ENCODE data around the gene CWF19L2. TPM values are rescaled to one million over a fixed set of nuclear protein-coding genes. Genes with fewer than 3 reads are reported as not detected.

Gene CWF19L2
- total RNA-seq, 1 experiment from 2014 or later: 7.0 TPM

- intact Hi-C loops (cut with micrococcal nuclease): no loop called here
- Histone ChIP-seq H3K4me3 (replicated peaks in 1 of 2; ENCODE audit: low read depth in 1 of 2, low read length in 2 of 2) (no peak overlapping the region), H3K4me2 (ENCODE audit: low read length) (no peak overlapping the region), H3K27me3 (ENCODE audit: insufficient read depth, low read length) (no peaks in the 10 kb centered on the region), H3K79me2 (ENCODE audit: insufficient read depth, low read length) (no peaks in the 10 kb centered on the region), H2AFZ (ENCODE audit: low read depth, low read length, poor library complexity, severe bottlenecking) (no peak overlapping the region), H3K27ac (ENCODE audit: low read depth, low read length) (no peak overlapping the region), H4K20me1 (ENCODE audit: insufficient read depth) (no peaks in the 10 kb centered on the region), H3K36me3 (ENCODE audit: control insufficient read depth in 1 of 2, insufficient read depth in 2 of 2, low read length in 2 of 2) (no peaks in the 10 kb centered on the region), H3K9me3 (ENCODE audit: control insufficient read depth in 1 of 2, insufficient read depth in 1 of 2, low read depth in 1 of 2, low read length in 2 of 2) (no peaks in the 10 kb centered on the region), H3K9ac (ENCODE audit: low read length) (no peak overlapping the region), H3K4me1 (ENCODE audit: control insufficient read depth in 1 of 2, insufficient read depth in 2 of 2, low read length in 2 of 2) (no peaks in the 10 kb centered on the region), H3K9me2 (ENCODE audit: insufficient read depth) (no peaks in the 10 kb centered on the region)
- POLR2A ChIA-PET: no interaction called here
- RAD21 ChIA-PET (ENCODE audit: low non-redundant PET in 1 of 2, low total read pairs in 2 of 2, uncharacterized antibody in 2 of 2, unreplicated experiment in 2 of 2): no interaction called here
- TF ChIP-seq ZBTB33 (IDR thresholded peaks at IDR 0.05; ENCODE audit: extremely low read depth, insufficient replicate concordance, low read length) (no peak), RAD21 (IDR thresholded peaks at IDR 0.05; ENCODE audit: low read depth) (no peak), CEBPB (IDR thresholded peaks at IDR 0.05; ENCODE audit: low read depth) (no peak), SIN3A (IDR thresholded peaks at IDR 0.05; ENCODE audit: low read depth) (no peak), ELF1 (IDR thresholded peaks at IDR 0.05; ENCODE audit: borderline replicate concordance, low read depth) (no peak), YY1 (IDR thresholded peaks at IDR 0.05; ENCODE audit: extremely low read depth, insufficient replicate concordance, low read depth, low read length) (no peak), SP1 (IDR thresholded peaks at IDR 0.05; ENCODE audit: low read depth) (no peak)
- ATAC-seq (no peak), DNase-seq (ENCODE audit: low read depth, low spot score) (no peak)
- BruUV-seq (replicated peaks): no TSS peak
- CTCF ChIA-PET: no interaction called here
Measured at GRCh38 chr11:107413352-107413751, 44.3 kb downstream of the CWF19L2 start.

GRCh38 chr11:107408762-107409211 is 48.8 kb downstream of the CWF19L2 start:
- intact Hi-C loops (cut with micrococcal nuclease): no loop called here
- Histone ChIP-seq H3K27ac (ENCODE audit: low read depth, low read length) (no peak overlapping the region), H3K79me2 (ENCODE audit: insufficient read depth, low read length) (no peaks in the 10 kb centered on the region), H3K4me3 (replicated peaks in 1 of 2; ENCODE audit: low read depth in 1 of 2, low read length in 2 of 2) (no peak overlapping the region), H4K20me1 (ENCODE audit: insufficient read depth) (no peaks in the 10 kb centered on the region), H3K4me2 (ENCODE audit: low read length) (no peak overlapping the region), H3K4me1 (ENCODE audit: control insufficient read depth in 1 of 2, insufficient read depth in 2 of 2, low read length in 2 of 2) (no peaks in the 10 kb centered on the region), H3K9me2 (ENCODE audit: insufficient read depth) (no peaks in the 10 kb centered on the region), H3K27me3 (ENCODE audit: insufficient read depth, low read length) (no peaks in the 10 kb centered on the region), H3K9me3 (ENCODE audit: control insufficient read depth in 1 of 2, insufficient read depth in 1 of 2, low read depth in 1 of 2, low read length in 2 of 2) (no peaks in the 10 kb centered on the region), H2AFZ (ENCODE audit: low read depth, low read length, poor library complexity, severe bottlenecking) (no peak overlapping the region), H3K9ac (ENCODE audit: low read length) (no peak overlapping the region), H3K36me3 (ENCODE audit: control insufficient read depth in 1 of 2, insufficient read depth in 2 of 2, low read length in 2 of 2) (no peaks in the 10 kb centered on the region)
- no TSS peak for BruUV-seq (replicated peaks)
- no peak for DNase-seq (ENCODE audit: low read depth, low spot score)
- ChIA-PET RAD21 (ENCODE audit: low non-redundant PET in 1 of 2, low total read pairs in 2 of 2, uncharacterized antibody in 2 of 2, unreplicated experiment in 2 of 2) (no interaction called here), POLR2A (no interaction called here), CTCF (no interaction called here)
- TF ChIP-seq ELF1 (IDR thresholded peaks at IDR 0.05; ENCODE audit: borderline replicate concordance, low read depth): no peak
- no peak for TF ChIP-seq TCF7L2 (IDR thresholded peaks at IDR 0.05; ENCODE audit: borderline replicate concordance, extremely low read depth, insufficient read depth, insufficient read length)
- TF ChIP-seq ZBTB33 (IDR thresholded peaks at IDR 0.05; ENCODE audit: extremely low read depth, insufficient replicate concordance, low read length): no peak
- no peak for TF ChIP-seq EZH2 (IDR thresholded peaks at IDR 0.05)
- ATAC-seq: no peak

All from HCT116 (cell line).